ENCODE data around the gene CTXND2.
"Not testable (repeated sequence)": the region's sequence is repeated elsewhere in the genome, so short reads cannot be mapped to it uniquely, and the experiment has no call there.

CTXND2 gene

GRCh38 chr1:150887018-150887417 lies at the start of gene CTXND2:
CTXND2 (plus strand) TSS chr1:150887136; CDS start chr1:150912315, 25,179 bp downstream.
- DNase-seq (ENCODE audit: low read depth in 2 of 2), result no peak

- DNase-seq (ENCODE audit: low read depth in 2 of 2), result not testable (repeated sequence)
Observed at GRCh38 chr1:150840850-150841249, 46.1 kb upstream of the CTXND2 start.

GRCh38 chr1:150841626-150842025 lies 45.3 kb upstream of the CTXND2 start:
- no peak for DNase-seq (ENCODE audit: low read depth in 2 of 2)

- DNase-seq (ENCODE audit: low read depth in 2 of 2), result no peak
Observed at GRCh38 chr1:150842343-150842742, 44.6 kb upstream of the CTXND2 start.

GRCh38 chr1:150842964-150843363 lies 44.0 kb upstream of the CTXND2 start:
- no peak for DNase-seq (ENCODE audit: low read depth in 2 of 2)

GRCh38 chr1:150843474-150843873 lies 43.5 kb upstream of the CTXND2 start:
- DNase-seq (ENCODE audit: low read depth in 2 of 2), result no peak

- no peak for DNase-seq (ENCODE audit: low read depth in 2 of 2)
Observed at GRCh38 chr1:150846473-150847146, 40.3 kb upstream of the CTXND2 start.

GRCh38 chr1:150850801-150851362 lies 36.1 kb upstream of the CTXND2 start:
- DNase-seq (ENCODE audit: low read depth in 2 of 2), result not testable (repeated sequence)

GRCh38 chr1:150852734-150853133 lies 34.2 kb upstream of the CTXND2 start:
- DNase-seq (ENCODE audit: low read depth in 2 of 2), result not testable (repeated sequence)

- DNase-seq (ENCODE audit: low read depth in 2 of 2), result no peak
Observed at GRCh38 chr1:150863724-150864123, 23.2 kb upstream of the CTXND2 start.

- not testable (repeated sequence) for DNase-seq (ENCODE audit: low read depth in 2 of 2)
Observed at GRCh38 chr1:150864200-150864599, 22.7 kb upstream of the CTXND2 start.

- no peak for DNase-seq (ENCODE audit: low read depth in 2 of 2)
Observed at GRCh38 chr1:150869683-150870082, 17.3 kb upstream of the CTXND2 start.

GRCh38 chr1:150872572-150872971 lies 14.4 kb upstream of the CTXND2 start:
- DNase-seq (ENCODE audit: low read depth in 2 of 2), result no peak

- DNase-seq (ENCODE audit: low read depth in 2 of 2), result no peak
Observed at GRCh38 chr1:150873521-150873920, 13.4 kb upstream of the CTXND2 start.

GRCh38 chr1:150874455-150875196 lies 12.3 kb upstream of the CTXND2 start:
- no peak for DNase-seq (ENCODE audit: low read depth in 2 of 2)

- peak in 1 of 2 donors; percentile 7 for DNase-seq (ENCODE audit: low read depth in 2 of 2)
Observed at GRCh38 chr1:150875197-150876118, 11.5 kb upstream of the CTXND2 start.

- DNase-seq (ENCODE audit: low read depth in 2 of 2), result no peak
Observed at GRCh38 chr1:150876119-150876454, 10.8 kb upstream of the CTXND2 start.

GRCh38 chr1:150878931-150879330 lies 8.0 kb upstream of the CTXND2 start:
- not testable (repeated sequence) for DNase-seq (ENCODE audit: low read depth in 2 of 2)

GRCh38 chr1:150881331-150882070 lies 5.4 kb upstream of the CTXND2 start:
- no peak for DNase-seq (ENCODE audit: low read depth in 2 of 2)

- not testable (repeated sequence) for DNase-seq (ENCODE audit: low read depth in 2 of 2)
Observed at GRCh38 chr1:150883121-150883520, 3.8 kb upstream of the CTXND2 start.

GRCh38 chr1:150888727-150889126 lies 1.8 kb downstream of the CTXND2 start:
- no peak for DNase-seq (ENCODE audit: low read depth in 2 of 2)
